ENCODE data around the gene ZNF668. TPM values are rescaled to one million over a fixed set of nuclear protein-coding genes. Genes with fewer than 3 reads are reported as not detected.

ZNF668 gene
- total RNA-seq, 2 experiments from 2014 or later: 4.5 to 6.0 TPM

- peak overlapping the region; percentile 87 to 95 for H3K27ac ChIP-seq (ENCODE audit: low read depth in 1 of 2, low read length in 2 of 2)
- Mint-ChIP-seq H3K36me3 (ENCODE audit: low read depth) (peaks cover 53% of the 10 kb centered on the region), H3K27me3 (no peaks in the 10 kb centered on the region), H3K4me1 (ENCODE audit: low read depth) (peaks cover 17% of the 10 kb centered on the region), H3K27ac (peak overlapping the region; percentile 83), H3K9me3 (no peaks in the 10 kb centered on the region), H3K4me3 (peak overlapping the region; percentile 88)
- intact Hi-C loops (cut with DNase I, micrococcal nuclease): loop anchor here in 1 of 2 experiments (1.0 to 5.0 kb wide), 2 partner anchors 24 to 389 kb away; partner anchors contain the start of gene RUSF1
- H3K4me1 ChIP-seq (ENCODE audit: insufficient read depth, low read length): peaks cover 23% of the 10 kb centered on the region
- peaks cover 40% of the 10 kb centered on the region for H3K36me3 ChIP-seq (ENCODE audit: insufficient read depth, low read length)
- H3K4me3 ChIP-seq (ENCODE audit: low read length): peak overlapping the region; percentile 68
- peak in 2 of 14 experiments; percentile 49 to 66 for DNase-seq
- H3K9me3 ChIP-seq (ENCODE audit: control insufficient read depth in 1 of 2, insufficient read depth in 1 of 2, low read length in 2 of 2): no peaks in the 10 kb centered on the region
- no peaks in the 10 kb centered on the region for H3K27me3 ChIP-seq (ENCODE audit: control insufficient read depth in 1 of 2, insufficient read depth in 2 of 2, low read length in 2 of 2)
- ChIA-PET CTCF (interaction anchor here (1.0 to 4.6 kb wide), 4 partner anchors 24 to 177 kb away, joined by 3 to 32 read pairs (median 16); partner anchors contain the start of genes ZNF646 and ZNF668), POLR2A (interaction anchor here (0.8 to 3.1 kb wide), 30 partner anchors 8 to 755 kb away, joined by 3 to 120 read pairs (median 6); partner anchors contain the start of genes ARMC5, BCKDK, BCL7C and FUS)
- TF ChIP-seq, protein P1, sequence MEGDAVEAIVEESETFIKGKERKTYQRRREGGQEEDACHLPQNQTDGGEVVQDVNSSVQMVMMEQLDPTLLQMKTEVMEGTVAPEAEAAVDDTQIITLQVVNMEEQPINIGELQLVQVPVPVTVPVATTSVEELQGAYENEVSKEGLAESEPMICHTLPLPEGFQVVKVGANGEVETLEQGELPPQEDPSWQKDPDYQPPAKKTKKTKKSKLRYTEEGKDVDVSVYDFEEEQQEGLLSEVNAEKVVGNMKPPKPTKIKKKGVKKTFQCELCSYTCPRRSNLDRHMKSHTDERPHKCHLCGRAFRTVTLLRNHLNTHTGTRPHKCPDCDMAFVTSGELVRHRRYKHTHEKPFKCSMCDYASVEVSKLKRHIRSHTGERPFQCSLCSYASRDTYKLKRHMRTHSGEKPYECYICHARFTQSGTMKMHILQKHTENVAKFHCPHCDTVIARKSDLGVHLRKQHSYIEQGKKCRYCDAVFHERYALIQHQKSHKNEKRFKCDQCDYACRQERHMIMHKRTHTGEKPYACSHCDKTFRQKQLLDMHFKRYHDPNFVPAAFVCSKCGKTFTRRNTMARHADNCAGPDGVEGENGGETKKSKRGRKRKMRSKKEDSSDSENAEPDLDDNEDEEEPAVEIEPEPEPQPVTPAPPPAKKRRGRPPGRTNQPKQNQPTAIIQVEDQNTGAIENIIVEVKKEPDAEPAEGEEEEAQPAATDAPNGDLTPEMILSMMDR (IDR thresholded peaks at IDR 0.05): no peak
- ATAC-seq (ENCODE audit: poor library complexity): no peak
These were observed 44.4 kb upstream of the ZNF668 start for GRCh38 chr16:31118223-31119155.

GRCh38 chr16:31117384-31118222 is 43.6 kb upstream of the ZNF668 start, which contains the start of gene KAT8:
TSS of gene KAT8 (plus strand) at chr16:31117664. CDS start at chr16:31117682, 18 bp downstream.
- no peaks in the 10 kb centered on the region for H3K27me3 Mint-ChIP-seq
- peaks cover 17% of the 10 kb centered on the region for H3K4me1 Mint-ChIP-seq (ENCODE audit: low read depth)
- intact Hi-C loops (cut with DNase I, micrococcal nuclease): loop anchor here (1.0 to 5.0 kb wide), 4 partner anchors 25 to 390 kb away; partner anchors contain the start of genes ZNF646 (in 2 of the 2), ZNF668 (in 2 of the 2), FUS (in 1 of the 2) and RUSF1 (in 1 of the 2)
- peaks cover 41% of the 10 kb centered on the region for H3K36me3 ChIP-seq (ENCODE audit: insufficient read depth, low read length)
- H3K27me3 ChIP-seq (ENCODE audit: control insufficient read depth in 1 of 2, insufficient read depth in 2 of 2, low read length in 2 of 2): no peaks in the 10 kb centered on the region
- peaks cover 56% of the 10 kb centered on the region for H3K36me3 Mint-ChIP-seq (ENCODE audit: low read depth)
- H3K9me3 ChIP-seq (ENCODE audit: control insufficient read depth in 1 of 2, insufficient read depth in 1 of 2, low read length in 2 of 2): no peaks in the 10 kb centered on the region
- ATAC-seq (ENCODE audit: poor library complexity): peak; percentile 91
- peak within 1 kb of the TSS; percentile 68 for H3K4me3 ChIP-seq (ENCODE audit: low read length)
- CTCF ChIA-PET: interaction anchor here (1.0 to 1.9 kb wide), 3 partner anchors 25 to 176 kb away, joined by 3 to 32 read pairs (median 5); partner anchors contain the start of genes ZNF646 and ZNF668
- no peaks in the 10 kb centered on the region for H3K9me3 Mint-ChIP-seq
- H3K4me1 ChIP-seq (ENCODE audit: insufficient read depth, low read length): peaks cover 23% of the 10 kb centered on the region
- DNase-seq: peak; percentile 93 to 99 (median 96)
- H3K27ac ChIP-seq (ENCODE audit: low read depth in 1 of 2, low read length in 2 of 2): peak within 1 kb of the TSS; percentile 87 to 95
- TF ChIP-seq, protein P1 (IDR thresholded peaks at IDR 0.05): no peak
- H3K27ac Mint-ChIP-seq: peak within 1 kb of the TSS; percentile 83
- POLR2A ChIA-PET: interaction anchor here (0.6 to 3.1 kb wide), 36 partner anchors 9 to 756 kb away, joined by 3 to 120 read pairs (median 5); partner anchors contain the start of genes ARMC5, BCKDK, BCL7C and FBRS
- peak within 1 kb of the TSS; percentile 88 for H3K4me3 Mint-ChIP-seq
